GM23248 (cell line): ENCODE results near the gene OR2B6. TPM values are rescaled to one million over a fixed set of nuclear protein-coding genes. Genes with fewer than 3 reads are reported as not detected.
"Not testable (repeated sequence)": the region's sequence is repeated elsewhere in the genome, so short reads cannot be mapped to it uniquely, and the experiment has no call there.

ENCODE experiments used
- DNase-seq: peaks from one replicate; pipeline ENCODE4 v3.0.0-alpha.2; 2015
- H2AFZ ChIP-seq: fragments of 200-600 bp; sonication (generic); 2 replicates; pipeline ENCODE4 v1.6.1; 2016; ENCODE audit warnings: antibody characterized with exemption
- H3F3A ChIP-seq: fragments of 200-600 bp; sonication (generic); 2 replicates; pipeline ENCODE4 v1.6.1; 2016; ENCODE audit warnings: mild to moderate bottlenecking, antibody characterized with exemption, mixed run types; ENCODE audit not compliant: insufficient read depth
- H3K27ac ChIP-seq: fragments of 200-600 bp; sonication (generic); 2 replicates; pipeline ENCODE4 v1.5.1; 2016; ENCODE audit warnings: mild to moderate bottlenecking
- H3K27me3 ChIP-seq: fragments of 200-600 bp; sonication (generic); replicated peaks from 2 replicates; pipeline ENCODE4 v1.6.1; 2016; ENCODE audit warnings: mild to moderate bottlenecking; ENCODE audit not compliant: insufficient read depth
- H3K36me3 ChIP-seq: fragments of 200-600 bp; sonication (generic); 2 replicates; pipeline ENCODE4 v1.6.1; 2016; ENCODE audit warnings: low read depth, mild to moderate bottlenecking
- H3K4me1 ChIP-seq: fragments of 200-600 bp; sonication (generic); 2 replicates; pipeline ENCODE4 v1.6.1; 2016; ENCODE audit warnings: mild to moderate bottlenecking; ENCODE audit not compliant: insufficient read depth
- H3K4me2 ChIP-seq: fragments of 200-600 bp; sonication (generic); one replicate; pipeline ENCODE4 v1.6.1; 2016; ENCODE audit warnings: mild to moderate bottlenecking; ENCODE audit not compliant: unreplicated experiment
- H3K4me3 ChIP-seq: fragments of 200-600 bp; sonication (generic); 2 replicates; pipeline ENCODE4 v1.5.1; 2016; ENCODE audit warnings: mild to moderate bottlenecking
- H3K79me2 ChIP-seq: fragments of 200-600 bp; sonication (generic); 2 replicates; pipeline ENCODE4 v1.6.1; 2016; ENCODE audit warnings: mild to moderate bottlenecking; ENCODE audit not compliant: insufficient read depth
- H3K9ac ChIP-seq: fragments of 200-600 bp; sonication (generic); 2 replicates; pipeline ENCODE4 v1.6.1; 2016; ENCODE audit warnings: mild to moderate bottlenecking
- H3K9me2 ChIP-seq: fragments of 200-600 bp; sonication (generic); 2 replicates; pipeline ENCODE4 v1.6.1; 2016; ENCODE audit warnings: mixed run types, mild to moderate bottlenecking, moderate library complexity; ENCODE audit not compliant: insufficient read depth
- H3K9me3 ChIP-seq: fragments of 200-600 bp; sonication (generic); one replicate; pipeline ENCODE4 v1.6.1; 2017; ENCODE audit warnings: low read depth
- H4K20me1 ChIP-seq: fragments of 200-600 bp; sonication (generic); 2 replicates; pipeline ENCODE4 v1.6.0; 2016; ENCODE audit not compliant: insufficient read depth
- EZH2 ChIP-seq: fragments of 200-600 bp; sonication (generic); IDR thresholded peaks from 2 replicates; pipeline ENCODE4 v1.6.1; 2018; ENCODE audit warnings: antibody characterized with exemption, mild to moderate bottlenecking; ENCODE audit not compliant: insufficient read depth, poor library complexity, severe bottlenecking
- EZH2phosphoT487 ChIP-seq: fragments of 200-600 bp; sonication (generic); IDR thresholded peaks from 2 replicates; pipeline ENCODE4 v1.6.1; 2018; ENCODE audit warnings: antibody characterized with exemption, moderate library complexity, mild to moderate bottlenecking, low read depth; ENCODE audit not compliant: insufficient read depth
- WGBS, 2 experiments: methylation state at CpG; one replicate each; pipeline ENCODE4 v1.1.6; 2015 to 2017; ENCODE audit warnings: low lambda C conversion rate in 2 of 2, low coverage in 1 of 2; ENCODE audit errors: missing lambda C conversion rate in 2 of 2; 5-methylcytosine and 5-hydroxymethylcytosine counted together
- in situ Hi-C: fragments of 300-500 bp; cut with MboI; formaldehyde crosslinking; loops from 2 replicates; pipeline ENCODE4 v1.15.0; 2020
- polyA plus RNA-seq: library from polyadenylated mRNA; unstranded; fragments of >200 nt; fragmentation: Nextera tagmentation; extraction: Ambion mirVana; gene quantifications from 2 replicates; pipeline ENCODE4 v1.2.1, GENCODE V29; 2016
- total RNA-seq: library from RNA; depleted of rRNA; stranded (reverse); fragments of >200 nt; shearing (Covaris generic); gene quantifications from 2 replicates; pipeline ENCODE4 v1.2.3, GENCODE V29; 2014

Gene OR2B6
- total and polyA plus RNA-seq, 2 experiments from 2014 or later = not detected

DNA sequence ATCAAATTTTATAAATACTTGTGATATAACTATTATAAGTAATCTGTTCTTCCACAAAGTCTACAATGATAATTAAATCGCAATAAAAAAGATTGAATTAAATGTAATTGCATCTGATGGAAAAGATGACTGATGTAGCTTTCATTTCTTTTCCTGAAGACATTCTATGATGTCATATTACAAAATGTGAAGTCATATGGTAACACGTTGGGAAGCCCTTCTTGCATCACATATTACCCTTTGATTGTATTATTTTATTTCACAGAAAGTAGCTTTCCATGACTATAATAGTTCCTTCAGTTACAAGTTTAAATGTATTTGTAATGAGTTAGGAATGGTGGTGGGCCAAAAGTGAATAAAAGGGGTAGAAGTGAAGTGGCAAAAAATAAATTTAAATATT is 25.8 kb upstream of the OR2B6 start:
- Histone ChIP-seq H3K27me3 (no peaks in the 10 kb centered on the region), H3K4me2 (no peak overlapping the region), H3F3A (no peaks in the 10 kb centered on the region), H3K9me3 (no peaks in the 10 kb centered on the region), H3K9me2 (no peaks in the 10 kb centered on the region), H2AFZ (no peak overlapping the region), H3K27ac (no peak overlapping the region), H3K4me3 (no peak overlapping the region), H3K9ac (no peak overlapping the region), H3K79me2 (no peaks in the 10 kb centered on the region), H4K20me1 (no peaks in the 10 kb centered on the region), H3K4me1 (no peaks in the 10 kb centered on the region), H3K36me3 (no peaks in the 10 kb centered on the region)
- 44% methylated on average over 2 of the region's 2 CpGs for WGBS, 2 experiments
- no peak for DNase-seq
- TF ChIP-seq EZH2 = no peak
- no peak for TF ChIP-seq EZH2phosphoT487
- in situ Hi-C loops = no loop called here

GRCh38 chr6:27940766-27941165 is 16.3 kb upstream of the OR2B6 start:
- H3K9me3 ChIP-seq = no peaks in the 10 kb centered on the region
- no peaks in the 10 kb centered on the region for H4K20me1 ChIP-seq
- H3K4me1 ChIP-seq = no peaks in the 10 kb centered on the region
- H2AFZ ChIP-seq = no peak overlapping the region
- H3K79me2 ChIP-seq = no peaks in the 10 kb centered on the region
- no peak overlapping the region for H3K4me2 ChIP-seq
- no peaks in the 10 kb centered on the region for H3K9me2 ChIP-seq
- no peak for TF ChIP-seq EZH2phosphoT487
- TF ChIP-seq EZH2 = no peak
- in situ Hi-C loops = no loop called here
- H3K36me3 ChIP-seq = no peaks in the 10 kb centered on the region
- peak; percentile 2 for DNase-seq
- H3K27me3 ChIP-seq = no peaks in the 10 kb centered on the region
- WGBS, 2 experiments = 17 to 30% methylated on average over 1 of the region's 1 CpG
- no peaks in the 10 kb centered on the region for H3F3A ChIP-seq
- no peak overlapping the region for H3K4me3 ChIP-seq
- H3K9ac ChIP-seq = no peak overlapping the region
- no peak overlapping the region for H3K27ac ChIP-seq

DNA sequence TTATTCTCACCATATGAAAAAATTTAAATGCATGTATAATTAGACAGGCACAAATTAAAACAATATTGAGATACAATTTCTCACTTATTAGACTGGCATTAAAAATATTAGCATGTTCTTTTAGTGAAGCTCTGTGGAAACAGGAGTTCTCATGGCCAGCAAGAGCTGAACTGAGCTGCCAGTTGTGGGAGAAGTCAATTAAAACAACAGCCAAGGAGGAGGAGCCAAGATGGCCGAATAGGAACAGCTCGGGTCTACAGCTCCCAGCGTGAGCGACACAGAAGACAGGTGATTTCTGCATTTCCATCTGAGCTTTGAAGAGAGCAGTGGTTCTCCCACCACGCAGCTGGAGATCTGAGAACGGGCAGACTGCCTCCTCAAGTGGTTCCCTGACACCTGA is 14.0 kb upstream of the OR2B6 start:
- H3K27ac ChIP-seq, H3K4me2 ChIP-seq, in situ Hi-C loops, H3K4me1 ChIP-seq, H3F3A ChIP-seq, H3K9me3 ChIP-seq, H3K79me2 ChIP-seq, DNase-seq, H3K9me2 ChIP-seq, H3K27me3 ChIP-seq, H2AFZ ChIP-seq, H3K9ac ChIP-seq, H3K36me3 ChIP-seq, H3K4me3 ChIP-seq, H4K20me1 ChIP-seq: not testable (repeated sequence)
- WGBS, 2 experiments = 3 to 4% methylated on average over 6 of the region's 6 CpGs

DNA sequence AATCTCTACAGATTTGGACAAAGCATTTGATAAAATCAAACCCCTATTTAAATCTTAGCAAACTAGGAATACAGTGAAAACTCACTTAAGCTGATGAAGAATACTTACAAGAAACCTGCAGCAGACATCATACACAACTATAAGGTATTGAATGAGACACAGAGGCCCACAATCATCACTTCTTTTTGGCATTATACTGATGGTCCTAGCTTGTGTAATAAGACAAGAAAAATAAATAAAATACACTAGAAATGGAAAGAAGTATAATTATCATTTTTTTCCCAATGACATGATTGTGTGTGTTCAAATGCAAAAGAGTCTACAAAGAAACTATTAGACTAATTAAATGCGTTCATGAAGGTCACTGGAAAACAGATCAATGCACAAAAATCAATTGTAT is 8.8 kb upstream of the OR2B6 start:
- Histone ChIP-seq H3K9me3 (no peaks in the 10 kb centered on the region), H3K79me2 (no peaks in the 10 kb centered on the region), H3K27ac (no peak overlapping the region), H3F3A (no peaks in the 10 kb centered on the region), H4K20me1 (no peaks in the 10 kb centered on the region), H2AFZ (no peak overlapping the region), H3K9me2 (no peaks in the 10 kb centered on the region), H3K4me3 (no peak overlapping the region), H3K9ac (no peak overlapping the region), H3K27me3 (no peaks in the 10 kb centered on the region), H3K36me3 (no peaks in the 10 kb centered on the region), H3K4me2 (no peak overlapping the region), H3K4me1 (no peaks in the 10 kb centered on the region)
- DNase-seq = no peak
- in situ Hi-C loops = no loop called here
- WGBS, 2 experiments = 16 to 19% methylated on average over 1 of the region's 1 CpG
- TF ChIP-seq EZH2phosphoT487 (no peak), EZH2 (no peak)

- H3K36me3 ChIP-seq = no peaks in the 10 kb centered on the region
- H3K9ac ChIP-seq = no peak overlapping the region
- no peaks in the 10 kb centered on the region for H3K9me2 ChIP-seq
- in situ Hi-C loops = no loop called here
- 5 to 9% methylated on average over 1 of the region's 1 CpG for WGBS, 2 experiments
- H3F3A ChIP-seq = no peaks in the 10 kb centered on the region
- H3K79me2 ChIP-seq = no peaks in the 10 kb centered on the region
- H3K4me2 ChIP-seq = no peak overlapping the region
- no peak overlapping the region for H3K4me3 ChIP-seq
- no peak for DNase-seq
- no peaks in the 10 kb centered on the region for H3K9me3 ChIP-seq
- H3K27ac ChIP-seq = no peak overlapping the region
- no peaks in the 10 kb centered on the region for H3K27me3 ChIP-seq
- TF ChIP-seq EZH2phosphoT487 (no peak), EZH2 (no peak)
- no peaks in the 10 kb centered on the region for H3K4me1 ChIP-seq
- H2AFZ ChIP-seq = no peak overlapping the region
- H4K20me1 ChIP-seq = no peaks in the 10 kb centered on the region
Measured at GRCh38 chr6:27951040-27951439, 6.0 kb upstream of the OR2B6 start.
